ENCODE data around the gene HOXA6. TPM values are rescaled to one million over a fixed set of nuclear protein-coding genes. Genes with fewer than 3 reads are reported as not detected.

Gene HOXA6
- total and polyA plus RNA-seq, 4 donors, result 0.23 TPM; not detected in 3

- TF ChIP-seq TAF1 (conservative IDR thresholded peaks at IDR 0.05) (no peak), FOXA2 (IDR thresholded peaks at IDR 0.05) (no peak), FOXA1 (IDR thresholded peaks at IDR 0.05) (no peak), NR2F2 (IDR thresholded peaks at IDR 0.05) (no peak), HNF4G (IDR thresholded peaks at IDR 0.05) (no peak), MAX (IDR thresholded peaks at IDR 0.05) (no peak), EGR1 (IDR thresholded peaks at IDR 0.05; ENCODE audit: low read depth in 2 of 2) (no peak)
- Histone ChIP-seq H3K4me3 (ENCODE audit: low read depth in 1 of 3, low read length in 3 of 3) (peak overlapping the region in 1 of 3 donors; percentile 42), H3K9me3 (ENCODE audit: control insufficient read depth in 4 of 4, low read length in 3 of 4) (no peaks in the 10 kb centered on the region), H3K4me1 (ENCODE audit: control insufficient read depth in 4 of 4, insufficient read depth in 4 of 4, low read length in 3 of 4) (peaks cover 0 to 3% (median 2%) of the 10 kb centered on the region in 4 donors), H3K9ac (ENCODE audit: low read depth in 1 of 2, low read length in 2 of 2) (no peak overlapping the region), H3K27me3 (ENCODE audit: control insufficient read depth in 4 of 4, insufficient read depth in 4 of 4, low read length in 3 of 4) (peaks cover 0 to 29% (median 6%) of the 10 kb centered on the region in 4 donors), H3K36me3 (ENCODE audit: control insufficient read depth in 4 of 4, insufficient read depth in 3 of 4, low read depth in 1 of 4, low read length in 3 of 4) (no peaks in the 10 kb centered on the region), H3K27ac (ENCODE audit: low read depth in 1 of 2, low read length in 2 of 2) (peak overlapping the region; percentile 50 to 70)
- DNase-seq (ENCODE audit: low spot score), result no peak
- WGBS, result 16% methylated on average over 6 of the region's 6 CpGs
Observed at GRCh38 chr7:27114881-27115220, 32.7 kb downstream of the HOXA6 start.

- H3K4me1 ChIP-seq (ENCODE audit: control insufficient read depth in 4 of 4, insufficient read depth in 4 of 4, low read length in 3 of 4), result peaks cover 0 to 3% (median 2%) of the 10 kb centered on the region in 4 donors
- H3K27me3 ChIP-seq (ENCODE audit: control insufficient read depth in 4 of 4, insufficient read depth in 4 of 4, low read length in 3 of 4), result peaks cover 0 to 25% (median 5%) of the 10 kb centered on the region in 4 donors
- 22% methylated on average over 26 of the region's 26 CpGs for WGBS
- no peaks in the 10 kb centered on the region for H3K9me3 ChIP-seq (ENCODE audit: control insufficient read depth in 4 of 4, low read length in 3 of 4)
- peak overlapping the region; percentile 39 to 43 for H3K9ac ChIP-seq (ENCODE audit: low read depth in 1 of 2, low read length in 2 of 2)
- no peak for DNase-seq (ENCODE audit: low spot score)
- peak overlapping the region; percentile 46 to 56 for H3K27ac ChIP-seq (ENCODE audit: low read depth in 1 of 2, low read length in 2 of 2)
- H3K36me3 ChIP-seq (ENCODE audit: control insufficient read depth in 4 of 4, insufficient read depth in 3 of 4, low read depth in 1 of 4, low read length in 3 of 4), result no peaks in the 10 kb centered on the region
- TF ChIP-seq YY1 (IDR thresholded peaks at IDR 0.05) (no peak), FOXA2 (IDR thresholded peaks at IDR 0.05) (no peak), ATF3 (IDR thresholded peaks at IDR 0.05) (no peak), FOXA1 (IDR thresholded peaks at IDR 0.05) (no peak), JUND (IDR thresholded peaks at IDR 0.05) (no peak)
- peak overlapping the region in 2 of 3 donors; percentile 6 to 43 for H3K4me3 ChIP-seq (ENCODE audit: low read depth in 1 of 3, low read length in 3 of 3)
Observed at GRCh38 chr7:27113991-27114769, 33.4 kb downstream of the HOXA6 start.

DNA sequence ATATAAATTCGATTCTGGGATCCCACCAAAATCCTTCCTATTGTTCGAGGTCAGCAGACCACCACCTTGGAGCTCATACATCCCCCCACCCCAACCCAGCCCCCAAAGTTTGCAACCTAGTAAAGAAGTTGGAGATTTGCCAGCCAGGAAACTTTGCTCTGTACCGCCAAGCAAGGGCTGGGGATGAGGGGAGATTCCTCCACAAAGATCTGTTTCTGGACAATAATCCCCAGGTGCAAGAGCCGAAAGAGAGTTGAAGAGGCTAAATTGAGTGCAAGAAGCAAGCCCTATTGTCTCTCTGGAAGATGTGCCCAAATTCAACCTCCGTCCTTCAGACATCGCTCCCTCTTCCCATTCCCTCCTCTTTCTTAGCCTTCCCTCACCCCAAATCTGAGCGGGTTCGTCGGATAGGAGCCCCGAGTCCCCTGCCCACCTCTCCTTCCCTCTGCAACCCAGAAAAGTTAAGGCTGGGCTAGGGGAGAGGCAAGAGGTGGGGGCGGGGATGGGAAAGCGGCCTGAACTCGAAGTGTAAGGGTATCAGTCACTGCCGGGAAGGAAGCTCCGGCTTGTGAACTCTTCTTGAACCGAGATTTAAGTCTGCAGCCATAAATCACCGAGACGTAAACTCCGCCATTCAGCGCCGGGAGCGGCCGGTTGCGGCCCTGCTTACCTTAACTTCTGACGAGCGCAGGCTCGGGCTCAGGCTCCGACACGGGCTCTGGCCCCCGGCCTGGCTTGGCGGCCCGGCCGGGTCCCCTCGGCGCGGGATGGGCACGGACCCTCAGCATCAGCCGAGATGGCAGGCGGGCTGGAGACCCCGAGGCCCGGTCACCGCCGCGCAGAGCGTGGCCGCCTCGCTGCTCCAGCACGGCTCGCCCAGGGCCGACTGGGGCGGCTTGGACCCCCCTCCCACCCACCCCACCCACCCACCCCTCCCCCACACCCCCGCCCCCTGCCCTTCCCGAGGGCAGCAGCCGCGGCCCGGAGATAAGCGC lies 34.3 kb downstream of the HOXA6 start:
- Histone ChIP-seq H3K9me3 (ENCODE audit: control insufficient read depth in 4 of 4, low read length in 3 of 4) (no peaks in the 10 kb centered on the region), H3K36me3 (ENCODE audit: control insufficient read depth in 4 of 4, insufficient read depth in 3 of 4, low read depth in 1 of 4, low read length in 3 of 4) (no peaks in the 10 kb centered on the region), H3K9ac (ENCODE audit: low read depth in 1 of 2, low read length in 2 of 2) (no peak overlapping the region), H3K4me1 (ENCODE audit: control insufficient read depth in 4 of 4, insufficient read depth in 4 of 4, low read length in 3 of 4) (peaks cover 0 to 3% (median 2%) of the 10 kb centered on the region in 4 donors), H3K27ac (ENCODE audit: low read depth in 1 of 2, low read length in 2 of 2) (peak overlapping the region; percentile 59 to 71), H3K27me3 (ENCODE audit: control insufficient read depth in 4 of 4, insufficient read depth in 4 of 4, low read length in 3 of 4) (peaks cover 0 to 25% (median 5%) of the 10 kb centered on the region in 4 donors), H3K4me3 (ENCODE audit: low read depth in 1 of 3, low read length in 3 of 3) (peak overlapping the region in 1 of 3 donors; percentile 43)
- TF ChIP-seq HNF4A (conservative IDR thresholded peaks at IDR 0.05), result no peak
- peak; percentile 43 to 57 for TF ChIP-seq RXRA (IDR thresholded peaks at IDR 0.05)
- no peak for TF ChIP-seq GABPA (IDR thresholded peaks at IDR 0.05 in 1 of 2, conservative IDR thresholded peaks at IDR 0.05 in 1 of 2)
- TF ChIP-seq FOXA2 (IDR thresholded peaks at IDR 0.05), result no peak
- TF ChIP-seq, protein P1, sequence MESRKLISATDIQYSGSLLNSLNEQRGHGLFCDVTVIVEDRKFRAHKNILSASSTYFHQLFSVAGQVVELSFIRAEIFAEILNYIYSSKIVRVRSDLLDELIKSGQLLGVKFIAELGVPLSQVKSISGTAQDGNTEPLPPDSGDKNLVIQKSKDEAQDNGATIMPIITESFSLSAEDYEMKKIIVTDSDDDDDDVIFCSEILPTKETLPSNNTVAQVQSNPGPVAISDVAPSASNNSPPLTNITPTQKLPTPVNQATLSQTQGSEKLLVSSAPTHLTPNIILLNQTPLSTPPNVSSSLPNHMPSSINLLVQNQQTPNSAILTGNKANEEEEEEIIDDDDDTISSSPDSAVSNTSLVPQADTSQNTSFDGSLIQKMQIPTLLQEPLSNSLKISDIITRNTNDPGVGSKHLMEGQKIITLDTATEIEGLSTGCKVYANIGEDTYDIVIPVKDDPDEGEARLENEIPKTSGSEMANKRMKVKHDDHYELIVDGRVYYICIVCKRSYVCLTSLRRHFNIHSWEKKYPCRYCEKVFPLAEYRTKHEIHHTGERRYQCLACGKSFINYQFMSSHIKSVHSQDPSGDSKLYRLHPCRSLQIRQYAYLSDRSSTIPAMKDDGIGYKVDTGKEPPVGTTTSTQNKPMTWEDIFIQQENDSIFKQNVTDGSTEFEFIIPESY (IDR thresholded peaks at IDR 0.05), result no peak
- TF ChIP-seq RAD21 (IDR thresholded peaks at IDR 0.05), result no peak
- TF ChIP-seq SP1 (IDR thresholded peaks at IDR 0.05), result no peak
- no peak for TF ChIP-seq JUND (IDR thresholded peaks at IDR 0.05)
- TF ChIP-seq NR2F2 (IDR thresholded peaks at IDR 0.05), result peak; percentile 44
- no peak for TF ChIP-seq FOXA1 (IDR thresholded peaks at IDR 0.05)
- no peak for TF ChIP-seq YY1 (IDR thresholded peaks at IDR 0.05)
- no peak for TF ChIP-seq HNF4G (IDR thresholded peaks at IDR 0.05)
- TF ChIP-seq ATF3 (IDR thresholded peaks at IDR 0.05), result no peak
- TF ChIP-seq MAX (IDR thresholded peaks at IDR 0.05), result no peak
- TF ChIP-seq CTCF (IDR thresholded peaks at IDR 0.05; ENCODE audit: low read depth, low read length, missing input control), result no peak
- 20% methylated on average over 57 of the region's 57 CpGs for WGBS
- DNase-seq (ENCODE audit: low spot score), result no peak
